ENCODE measurements around the gene GSAP.

The GSAP gene

GRCh38 chr7:77327067-77327931 lies 88.8 kb downstream of the GSAP start:
- DNase-seq (ENCODE audit: low spot score) = no peak

GRCh38 chr7:77326131-77326530 lies 90.0 kb downstream of the GSAP start:
- no peak for DNase-seq (ENCODE audit: low spot score)

GRCh38 chr7:77321300-77321699 lies 94.8 kb downstream of the GSAP start:
- DNase-seq (ENCODE audit: low spot score) = no peak

- no peak for DNase-seq (ENCODE audit: low spot score)
These were observed 95.4 kb downstream of the GSAP start for GRCh38 chr7:77320714-77321113.

GRCh38 chr7:77320137-77320536 lies 96.0 kb downstream of the GSAP start:
- DNase-seq (ENCODE audit: low spot score) = no peak

- DNase-seq (ENCODE audit: low spot score) = no peak
These were observed 98.1 kb downstream of the GSAP start for GRCh38 chr7:77318019-77318418.

- no peak for DNase-seq (ENCODE audit: low spot score)
These were observed 99.8 kb downstream of the GSAP start for GRCh38 chr7:77316219-77316978.

GRCh38 chr7:77315182-77315591 lies 101.0 kb downstream of the GSAP start:
- DNase-seq (ENCODE audit: low spot score) = no peak

GRCh38 chr7:77313876-77314480 lies 102.2 kb downstream of the GSAP start:
- DNase-seq (ENCODE audit: low spot score) = no peak

- DNase-seq (ENCODE audit: low spot score) = no peak
These were observed 103.1 kb downstream of the GSAP start for GRCh38 chr7:77313085-77313484.

GRCh38 chr7:77310982-77311381 lies 105.2 kb downstream of the GSAP start:
- DNase-seq (ENCODE audit: low spot score) = no peak

- DNase-seq (ENCODE audit: low spot score) = no peak
These were observed 106.4 kb downstream of the GSAP start for GRCh38 chr7:77309714-77310220.

- no peak for DNase-seq (ENCODE audit: low spot score)
These were observed 107.4 kb downstream of the GSAP start for GRCh38 chr7:77308792-77309191.

- DNase-seq (ENCODE audit: low spot score) = no peak
These were observed 109.7 kb downstream of the GSAP start for GRCh38 chr7:77306231-77307067.

GRCh38 chr7:77295549-77295948 lies 120.6 kb downstream of the GSAP start:
- no peak for DNase-seq (ENCODE audit: low spot score)

- no peak for DNase-seq (ENCODE audit: low spot score)
These were observed 123.1 kb downstream of the GSAP start for GRCh38 chr7:77293046-77293445.

GRCh38 chr7:77290425-77290824 lies 125.7 kb downstream of the GSAP start:
- DNase-seq (ENCODE audit: low spot score) = no peak

- no peak for DNase-seq (ENCODE audit: low spot score)
These were observed 126.8 kb downstream of the GSAP start for GRCh38 chr7:77289387-77289786.

- no peak for DNase-seq (ENCODE audit: low spot score)
These were observed 127.4 kb downstream of the GSAP start for GRCh38 chr7:77288676-77289320.

- no peak for DNase-seq (ENCODE audit: low spot score)
These were observed 131.5 kb downstream of the GSAP start for GRCh38 chr7:77284616-77285015.

GRCh38 chr7:77284005-77284404 lies 132.1 kb downstream of the GSAP start:
- DNase-seq (ENCODE audit: low spot score) = no peak

All from D341Med (cell line).